ENCODE measurements around the gene MOSPD3. TPM values are rescaled to one million over a fixed set of nuclear protein-coding genes. Genes with fewer than 3 reads are reported as not detected.

MOSPD3 gene
- total and polyA plus RNA-seq, 2 of the 13 experiments (the other 11 are each of a cell fraction or from before 2014, with no cell fraction given): 7.6 to 8.8 TPM

DNA sequence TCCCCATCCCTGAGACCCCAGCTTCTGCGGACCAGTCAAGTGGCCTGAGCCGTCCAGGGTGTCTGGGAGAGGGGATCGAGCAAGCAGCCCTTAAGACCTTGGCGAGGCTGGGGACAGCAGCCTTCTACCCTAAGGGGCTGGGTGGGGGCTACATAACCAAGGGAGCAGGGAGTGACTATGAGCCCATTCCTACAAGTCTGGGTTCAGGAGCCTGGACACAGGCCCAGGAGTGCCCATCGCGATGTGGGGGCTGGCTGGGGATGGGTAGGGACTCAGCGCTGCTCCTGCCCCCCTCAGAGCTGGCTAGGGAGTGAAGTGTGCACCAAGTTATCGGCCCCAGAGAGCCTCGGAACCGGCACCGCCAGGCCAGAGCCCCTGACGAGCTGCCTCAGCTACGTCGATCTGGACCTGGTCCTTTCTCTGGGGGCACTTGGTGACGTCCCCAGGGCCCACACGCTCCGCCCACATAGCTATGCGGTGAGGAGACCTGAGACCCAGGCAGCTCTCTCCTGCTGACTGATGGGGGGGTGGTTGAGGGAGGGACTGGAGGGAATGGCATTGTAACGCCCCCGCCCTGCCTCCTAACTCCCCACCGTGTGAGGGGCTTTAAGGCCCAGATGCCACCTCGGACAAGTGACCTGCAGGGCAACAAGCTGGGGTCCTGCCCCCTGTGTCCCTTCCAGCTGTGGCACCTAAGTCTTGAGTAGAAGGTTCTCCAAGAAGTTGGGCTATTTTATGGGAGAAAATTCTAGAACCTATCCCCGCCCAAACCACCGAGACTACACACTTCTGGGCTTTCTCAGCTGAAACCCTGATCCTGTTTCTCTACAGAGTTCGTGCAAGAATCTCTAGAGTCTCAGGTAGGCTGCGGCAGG, 41.1 kb upstream of the MOSPD3 start (continued):
- TF ChIP-seq HMGA1 (CRISPR knock-in tag; conservative IDR thresholded peaks at IDR 0.05) (no peak), HDAC1 (CRISPR knock-in tag; IDR thresholded peaks at IDR 0.05) (no peak; the same call in 1 of the 2 replicates), ZNF460 (CRISPR knock-in tag; IDR thresholded peaks at IDR 0.05; ENCODE audit: borderline replicate concordance) (no peak), ZFYVE20 (CRISPR knock-in tag; IDR thresholded peaks at IDR 0.05; ENCODE audit: borderline replicate concordance, low read depth) (no peak), ZNF30 (CRISPR knock-in tag; IDR thresholded peaks at IDR 0.05) (no peak), JUNB (CRISPR knock-in tag; IDR thresholded peaks at IDR 0.05; ENCODE audit: borderline replicate concordance) (no peak), SMAD3 (CRISPR knock-in tag; IDR thresholded peaks at IDR 0.05) (no peak), ZFP37 (CRISPR knock-in tag; IDR thresholded peaks at IDR 0.05; ENCODE audit: borderline replicate concordance) (no peak), POLR2G (IDR thresholded peaks at IDR 0.05; ENCODE audit: low read depth, low read length) (peak; percentile 69), YEATS2 (CRISPR knock-in tag; IDR thresholded peaks at IDR 0.05; ENCODE audit: borderline replicate concordance) (no peak), HHEX (CRISPR knock-in tag; IDR thresholded peaks at IDR 0.05) (no peak), KDM1A (CRISPR knock-in tag; IDR thresholded peaks at IDR 0.05) (no peak), FOXJ3 (CRISPR knock-in tag; IDR thresholded peaks at IDR 0.05; ENCODE audit: borderline replicate concordance) (no peak), SIX1 (CRISPR knock-in tag; IDR thresholded peaks at IDR 0.05; ENCODE audit: borderline replicate concordance) (no peak), ZNF878 (CRISPR knock-in tag; IDR thresholded peaks at IDR 0.05) (no peak), PCBP1 (IDR thresholded peaks at IDR 0.05; ENCODE audit: borderline replicate concordance, low read depth, low read length) (peak; percentile 82), ZNF768 (CRISPR knock-in tag; IDR thresholded peaks at IDR 0.05) (peak; percentile 65; the same call in 1 of the 2 replicates), SP140L (CRISPR knock-in tag; IDR thresholded peaks at IDR 0.05; ENCODE audit: borderline replicate concordance) (no peak)
- TF ChIP-seq, protein P1, sequence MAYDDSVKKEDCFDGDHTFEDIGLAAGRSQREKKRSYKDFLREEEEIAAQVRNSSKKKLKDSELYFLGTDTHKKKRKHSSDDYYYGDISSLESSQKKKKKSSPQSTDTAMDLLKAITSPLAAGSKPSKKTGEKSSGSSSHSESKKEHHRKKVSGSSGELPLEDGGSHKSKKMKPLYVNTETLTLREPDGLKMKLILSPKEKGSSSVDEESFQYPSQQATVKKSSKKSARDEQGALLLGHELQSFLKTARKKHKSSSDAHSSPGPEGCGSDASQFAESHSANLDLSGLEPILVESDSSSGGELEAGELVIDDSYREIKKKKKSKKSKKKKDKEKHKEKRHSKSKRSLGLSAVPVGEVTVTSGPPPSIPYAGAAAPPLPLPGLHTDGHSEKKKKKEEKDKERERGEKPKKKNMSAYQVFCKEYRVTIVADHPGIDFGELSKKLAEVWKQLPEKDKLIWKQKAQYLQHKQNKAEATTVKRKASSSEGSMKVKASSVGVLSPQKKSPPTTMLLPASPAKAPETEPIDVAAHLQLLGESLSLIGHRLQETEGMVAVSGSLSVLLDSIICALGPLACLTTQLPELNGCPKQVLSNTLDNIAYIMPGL (CRISPR knock-in tag; IDR thresholded peaks at IDR 0.05; ENCODE audit: borderline replicate concordance in 1 of 2, low read depth in 1 of 2): no peak; a peak in 1 of 4 replicates
- TF ChIP-seq, protein P2, sequence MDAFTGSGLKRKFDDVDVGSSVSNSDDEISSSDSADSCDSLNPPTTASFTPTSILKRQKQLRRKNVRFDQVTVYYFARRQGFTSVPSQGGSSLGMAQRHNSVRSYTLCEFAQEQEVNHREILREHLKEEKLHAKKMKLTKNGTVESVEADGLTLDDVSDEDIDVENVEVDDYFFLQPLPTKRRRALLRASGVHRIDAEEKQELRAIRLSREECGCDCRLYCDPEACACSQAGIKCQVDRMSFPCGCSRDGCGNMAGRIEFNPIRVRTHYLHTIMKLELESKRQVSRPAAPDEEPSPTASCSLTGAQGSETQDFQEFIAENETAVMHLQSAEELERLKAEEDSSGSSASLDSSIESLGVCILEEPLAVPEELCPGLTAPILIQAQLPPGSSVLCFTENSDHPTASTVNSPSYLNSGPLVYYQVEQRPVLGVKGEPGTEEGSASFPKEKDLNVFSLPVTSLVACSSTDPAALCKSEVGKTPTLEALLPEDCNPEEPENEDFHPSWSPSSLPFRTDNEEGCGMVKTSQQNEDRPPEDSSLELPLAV (CRISPR knock-in tag; conservative IDR thresholded peaks at IDR 0.05; ENCODE audit: low read depth): no peak
- TF ChIP-seq, protein P3, sequence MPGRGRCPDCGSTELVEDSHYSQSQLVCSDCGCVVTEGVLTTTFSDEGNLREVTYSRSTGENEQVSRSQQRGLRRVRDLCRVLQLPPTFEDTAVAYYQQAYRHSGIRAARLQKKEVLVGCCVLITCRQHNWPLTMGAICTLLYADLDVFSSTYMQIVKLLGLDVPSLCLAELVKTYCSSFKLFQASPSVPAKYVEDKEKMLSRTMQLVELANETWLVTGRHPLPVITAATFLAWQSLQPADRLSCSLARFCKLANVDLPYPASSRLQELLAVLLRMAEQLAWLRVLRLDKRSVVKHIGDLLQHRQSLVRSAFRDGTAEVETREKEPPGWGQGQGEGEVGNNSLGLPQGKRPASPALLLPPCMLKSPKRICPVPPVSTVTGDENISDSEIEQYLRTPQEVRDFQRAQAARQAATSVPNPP (CRISPR knock-in tag; IDR thresholded peaks at IDR 0.05): peak; percentile 17; the same call in 1 of the 2 replicates
- TF ChIP-seq, protein P4, sequence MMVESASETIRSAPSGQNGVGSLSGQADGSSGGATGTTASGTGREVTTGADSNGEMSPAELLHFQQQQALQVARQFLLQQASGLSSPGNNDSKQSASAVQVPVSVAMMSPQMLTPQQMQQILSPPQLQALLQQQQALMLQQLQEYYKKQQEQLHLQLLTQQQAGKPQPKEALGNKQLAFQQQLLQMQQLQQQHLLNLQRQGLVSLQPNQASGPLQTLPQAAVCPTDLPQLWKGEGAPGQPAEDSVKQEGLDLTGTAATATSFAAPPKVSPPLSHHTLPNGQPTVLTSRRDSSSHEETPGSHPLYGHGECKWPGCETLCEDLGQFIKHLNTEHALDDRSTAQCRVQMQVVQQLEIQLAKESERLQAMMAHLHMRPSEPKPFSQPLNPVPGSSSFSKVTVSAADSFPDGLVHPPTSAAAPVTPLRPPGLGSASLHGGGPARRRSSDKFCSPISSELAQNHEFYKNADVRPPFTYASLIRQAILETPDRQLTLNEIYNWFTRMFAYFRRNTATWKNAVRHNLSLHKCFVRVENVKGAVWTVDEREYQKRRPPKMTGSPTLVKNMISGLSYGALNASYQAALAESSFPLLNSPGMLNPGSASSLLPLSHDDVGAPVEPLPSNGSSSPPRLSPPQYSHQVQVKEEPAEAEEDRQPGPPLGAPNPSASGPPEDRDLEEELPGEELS (CRISPR knock-in tag; IDR thresholded peaks at IDR 0.05): no peak; the same call in none of the 2 replicates
